Measurements from ENCODE around the gene TMEM18.

- no peak for TF ChIP-seq CTCF (IDR thresholded peaks at IDR 0.05)
- no peak for TF ChIP-seq POLR2A (IDR thresholded peaks at IDR 0.05)
These were observed 48.3 kb upstream of the TMEM18 start for GRCh38 chr2:725468-725867.

Data from lower leg skin (tissue), 3 donors.